Urothelium cell line (cell line): ENCODE measurements around the gene TSSC4.

Experiments used
- DNase-seq: peaks from one replicate; pipeline ENCODE4 v3.0.0; 2011; ENCODE audit warnings: low spot score, mixed read lengths
- FAIRE-seq: peaks from 2 replicates; lab custom pipeline; 2011; peaks lifted over from hg19 to GRCh38; lab: Jason Lieb, UNC

Gene TSSC4

GRCh38 chr11:2415601-2416380 is 15.2 kb downstream of the TSSC4 start:
- FAIRE-seq: no peak
- DNase-seq: no peak

- FAIRE-seq: no peak
Measured at GRCh38 chr11:2416765-2417164, 16.2 kb downstream of the TSSC4 start.

GRCh38 chr11:2417856-2418692 is 17.5 kb downstream of the TSSC4 start:
- no peak for FAIRE-seq

More at GRCh38 chr11:2416765-2417164, 16.2 kb downstream of the TSSC4 start:
- DNase-seq: no peak

GRCh38 chr11:2418693-2419360 is 18.3 kb downstream of the TSSC4 start:
- FAIRE-seq: no peak

More at GRCh38 chr11:2417856-2418692, 17.5 kb downstream of the TSSC4 start:
- DNase-seq: no peak

DNA sequence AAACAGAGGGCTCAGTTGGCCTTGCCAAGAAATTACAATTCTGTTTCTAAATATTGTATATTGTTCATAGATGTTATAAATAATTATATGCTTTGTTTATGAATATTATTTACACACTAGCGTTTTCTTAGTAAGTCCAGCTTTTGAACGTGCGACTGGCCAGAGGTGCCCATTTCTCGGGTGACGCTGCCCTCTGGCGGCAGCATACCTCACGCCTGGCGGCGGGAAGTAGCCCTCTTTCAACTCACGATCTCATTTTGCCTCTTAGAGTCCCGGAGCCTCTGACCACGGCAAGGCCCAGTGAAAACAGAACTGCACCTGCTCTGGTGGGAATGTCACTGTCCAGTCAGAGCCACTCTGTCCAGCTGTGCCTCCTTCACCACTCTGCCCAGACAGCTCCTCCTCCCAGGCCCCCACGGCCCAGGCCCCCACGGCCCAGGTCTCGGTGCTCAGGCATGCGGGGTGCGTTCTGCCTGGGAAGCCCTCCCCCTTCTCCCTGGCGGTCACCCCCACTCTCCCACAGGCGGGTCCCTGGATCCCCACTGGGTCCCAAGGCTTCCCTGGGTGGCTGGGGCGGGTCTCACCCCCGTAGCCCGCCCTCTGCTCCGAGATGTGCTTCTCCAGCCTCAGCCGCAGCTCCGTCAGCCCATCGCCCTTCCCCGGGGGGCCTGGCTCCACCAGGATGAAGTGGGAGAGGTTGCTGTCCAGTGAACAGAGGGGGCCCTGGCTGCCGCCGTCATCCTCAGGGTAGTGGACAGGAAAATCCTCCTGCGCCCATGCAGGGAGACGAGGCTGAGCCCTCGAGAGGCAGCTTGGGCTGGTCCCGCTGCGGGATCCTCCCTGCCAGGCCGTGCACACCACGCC is 19.3 kb downstream of the TSSC4 start:
- no peak for FAIRE-seq
- peak; percentile 71 for DNase-seq

More at GRCh38 chr11:2418693-2419360, 18.3 kb downstream of the TSSC4 start:
- no peak for DNase-seq

DNA sequence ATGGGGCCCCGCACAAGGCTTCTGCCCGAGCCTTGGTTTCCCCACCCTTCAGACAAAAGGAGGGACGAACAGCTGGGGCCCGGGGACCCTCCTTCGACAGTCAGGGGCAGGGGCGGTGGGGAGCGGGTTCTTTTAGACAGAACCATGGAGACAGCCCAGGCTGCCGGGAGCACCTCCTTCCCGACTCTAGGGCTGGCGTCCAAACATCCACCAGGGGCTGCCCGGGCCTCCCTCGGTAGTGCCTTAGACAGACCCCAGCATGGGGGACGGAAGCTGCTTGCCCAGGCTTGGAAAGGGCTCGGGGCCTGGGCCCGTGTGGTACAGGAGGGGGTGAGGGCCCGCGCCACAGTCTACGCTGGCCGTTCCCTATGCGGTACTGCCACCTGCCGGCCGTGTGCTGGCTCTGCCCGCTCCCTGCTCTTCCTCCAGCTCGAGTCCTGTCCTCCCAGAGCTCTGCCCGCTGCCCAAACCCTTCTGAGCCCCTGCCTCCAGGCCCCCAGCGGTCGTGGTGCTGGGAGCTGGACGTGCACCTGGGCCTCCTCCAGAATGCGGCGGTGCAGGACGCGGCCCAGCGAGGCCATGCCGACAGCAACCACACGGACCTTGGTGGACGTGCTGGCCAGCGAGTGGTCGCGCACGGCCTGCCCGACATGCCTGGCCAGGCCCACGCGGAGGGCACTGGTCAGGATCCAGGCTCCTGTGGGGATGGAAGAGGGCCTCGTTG is 20.1 kb downstream of the TSSC4 start:
- DNase-seq (peak; percentile 82), FAIRE-seq (no peak)

- FAIRE-seq: no peak
Measured at GRCh38 chr11:2421226-2421994, 20.9 kb downstream of the TSSC4 start.

DNA sequence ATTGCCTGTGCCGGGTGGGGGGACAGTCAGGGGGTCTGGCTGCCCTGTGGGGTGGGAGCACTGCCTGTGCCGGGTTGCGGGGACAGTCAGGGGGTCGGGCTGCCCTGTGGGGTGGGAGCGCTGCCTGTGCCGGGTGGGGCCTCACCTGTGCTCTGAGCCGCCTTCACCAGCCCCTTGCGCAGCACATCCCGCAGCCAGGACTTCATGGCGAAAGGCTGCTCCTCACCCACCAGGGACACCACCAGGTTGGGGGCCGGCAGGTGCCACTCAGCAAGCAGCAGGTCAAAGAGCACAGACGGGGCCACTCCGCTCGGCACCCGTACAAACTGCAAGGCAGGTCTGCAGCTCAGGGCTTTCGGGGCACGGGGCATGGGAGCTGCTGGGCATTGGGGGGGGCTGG is 21.4 kb downstream of the TSSC4 start:
- DNase-seq (no peak), FAIRE-seq (no peak)

More at GRCh38 chr11:2421226-2421994, 20.9 kb downstream of the TSSC4 start:
- DNase-seq: no peak

- FAIRE-seq: no peak
- no peak for DNase-seq
Measured at GRCh38 chr11:2422461-2423156, 22.1 kb downstream of the TSSC4 start.

GRCh38 chr11:2423157-2424025 is 22.8 kb downstream of the TSSC4 start:
- FAIRE-seq: no peak
- DNase-seq: no peak

DNA sequence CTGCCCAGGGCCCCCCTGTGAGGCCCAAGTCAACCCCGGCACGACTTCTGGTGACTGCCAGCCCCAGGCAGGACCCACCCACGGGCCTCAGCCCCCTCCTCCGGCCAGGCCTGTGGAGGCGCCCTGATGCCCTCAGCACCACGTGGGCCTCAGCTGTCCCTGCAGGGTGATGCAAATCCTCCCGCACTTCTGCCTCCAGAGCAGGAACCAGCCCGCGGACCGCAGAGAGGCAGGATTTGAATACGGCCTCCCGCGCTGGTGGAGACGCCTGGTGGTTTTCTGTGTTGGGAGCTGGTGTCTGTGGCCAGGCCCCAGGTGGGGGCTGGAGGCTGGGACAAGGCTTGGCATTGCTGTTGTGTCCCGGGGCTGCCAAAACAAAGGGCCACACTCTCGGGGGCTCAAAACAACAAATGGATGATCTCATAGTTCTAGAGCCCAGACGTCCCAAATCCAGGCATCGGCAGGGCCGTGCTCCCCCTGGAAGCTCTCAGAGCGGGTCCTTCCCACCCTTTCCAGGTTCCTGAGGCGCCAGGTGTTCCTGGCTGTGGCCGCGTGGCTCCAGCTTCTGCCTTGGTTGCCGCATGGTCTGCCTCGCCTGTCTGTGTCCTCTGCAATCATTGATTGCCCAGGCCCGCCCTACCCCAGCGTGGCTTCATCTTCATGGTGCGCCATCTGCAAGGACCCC is 24.4 kb downstream of the TSSC4 start:
- no peak for DNase-seq
- FAIRE-seq: no peak

DNA sequence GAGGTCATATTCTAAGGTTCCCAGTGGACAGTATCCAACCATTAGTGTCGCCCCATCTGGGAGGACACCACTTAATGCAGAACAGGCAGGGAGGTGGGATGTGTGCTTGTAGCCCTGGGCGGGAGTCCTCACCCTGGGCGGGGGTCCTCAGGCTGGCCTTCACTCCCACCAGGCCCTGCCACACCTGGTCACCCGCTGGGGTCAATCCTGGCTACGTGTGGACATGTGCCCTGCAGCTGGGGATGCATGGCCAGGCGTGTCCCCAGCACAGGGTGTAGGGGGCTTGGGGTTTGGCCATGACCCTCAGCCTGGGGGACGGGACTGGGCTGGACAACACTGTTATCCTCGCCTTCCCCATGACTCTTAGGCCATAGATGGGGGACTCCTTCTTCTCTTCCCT is 25.0 kb downstream of the TSSC4 start:
- no peak for DNase-seq
- no peak for FAIRE-seq

- FAIRE-seq: no peak
- DNase-seq: no peak
Measured at GRCh38 chr11:2426221-2426620, 25.7 kb downstream of the TSSC4 start.

GRCh38 chr11:2426826-2427521 is 26.4 kb downstream of the TSSC4 start:
- FAIRE-seq (no peak), DNase-seq (no peak)

GRCh38 chr11:2427721-2428321 is 27.3 kb downstream of the TSSC4 start:
- FAIRE-seq (no peak), DNase-seq (no peak)

DNA sequence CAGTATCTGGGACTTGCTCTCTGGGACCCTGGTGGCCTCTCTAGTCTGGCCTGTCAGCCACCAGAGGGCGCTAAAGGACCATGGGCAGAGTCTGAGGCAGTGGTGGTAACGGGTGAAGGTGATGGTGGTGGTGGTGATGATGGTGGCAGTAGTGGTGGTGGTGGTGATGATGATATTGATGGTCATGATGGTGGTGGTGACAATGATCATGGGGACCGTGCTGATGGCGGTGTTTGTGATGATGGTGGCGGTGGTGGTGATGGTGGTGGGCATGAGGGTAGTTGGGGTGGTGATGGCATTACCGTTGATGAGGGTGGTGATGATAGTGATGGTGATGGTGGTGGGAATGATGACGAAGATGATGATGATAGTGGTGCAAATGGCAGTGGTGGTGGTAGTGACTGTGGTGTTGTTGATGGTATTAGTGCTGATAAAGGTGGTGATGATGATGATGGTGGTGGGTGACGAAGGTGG is 27.8 kb downstream of the TSSC4 start:
- FAIRE-seq: peak; percentile 27

More for the DNA sequence above, 27.8 kb downstream of the TSSC4 start:
- DNase-seq: peak; percentile 52
